HEK293T (cell line): Measurements from ENCODE around the gene CDX2.

ENCODE experiments used
- ARNT ChIP-seq: fragments of 450-650 bp; IDR thresholded peaks from 2 replicates; pipeline ENCODE4 v1.6.1; 2017; ENCODE audit warnings: mild to moderate bottlenecking
- BHLHE40 ChIP-seq: fragments of 450-650 bp; IDR thresholded peaks from 2 replicates; pipeline ENCODE4 v1.6.1; 2016; ENCODE audit warnings: mild to moderate bottlenecking, moderate library complexity, borderline replicate concordance
- CTBP1 ChIP-seq: fragments of 450-650 bp; IDR thresholded peaks from 2 replicates; pipeline ENCODE4 v1.6.1; 2016; ENCODE audit warnings: borderline replicate concordance
- ELF4 ChIP-seq: fragments of 450-650 bp; IDR thresholded peaks from 2 replicates; pipeline ENCODE4 v1.6.1; 2017; ENCODE audit warnings: antibody characterized with exemption
- FOXA1 ChIP-seq: fragments of 450-650 bp; IDR thresholded peaks from 2 replicates; pipeline ENCODE4 v1.6.1; 2016; ENCODE audit warnings: mild to moderate bottlenecking
- FOXK2 ChIP-seq: fragments of 450-650 bp; IDR thresholded peaks from 2 replicates; pipeline ENCODE4 v1.6.1; 2016; ENCODE audit warnings: mild to moderate bottlenecking
- FOXM1 ChIP-seq: fragments of 450-650 bp; IDR thresholded peaks from 2 replicates; pipeline ENCODE4 v1.6.1; 2017; ENCODE audit warnings: mild to moderate bottlenecking, borderline replicate concordance
- L3MBTL2 ChIP-seq: fragments of 450-650 bp; conservative IDR thresholded peaks from 2 replicates; pipeline ENCODE4 v1.6.1; 2016; ENCODE audit warnings: mild to moderate bottlenecking
- SP1 ChIP-seq: fragments of 450-650 bp; IDR thresholded peaks from 2 replicates; pipeline ENCODE4 v1.6.1; 2017
- SUZ12 ChIP-seq: fragments of 450-650 bp; IDR thresholded peaks from 2 replicates; pipeline ENCODE4 v1.6.1; 2016; ENCODE audit warnings: mild to moderate bottlenecking
- TARDBP ChIP-seq: fragments of 450-650 bp; IDR thresholded peaks from 2 replicates; pipeline ENCODE4 v1.6.1; 2016
- ZNF384 ChIP-seq: fragments of 450-650 bp; IDR thresholded peaks from 2 replicates; pipeline ENCODE4 v1.6.1; 2016

DNA sequence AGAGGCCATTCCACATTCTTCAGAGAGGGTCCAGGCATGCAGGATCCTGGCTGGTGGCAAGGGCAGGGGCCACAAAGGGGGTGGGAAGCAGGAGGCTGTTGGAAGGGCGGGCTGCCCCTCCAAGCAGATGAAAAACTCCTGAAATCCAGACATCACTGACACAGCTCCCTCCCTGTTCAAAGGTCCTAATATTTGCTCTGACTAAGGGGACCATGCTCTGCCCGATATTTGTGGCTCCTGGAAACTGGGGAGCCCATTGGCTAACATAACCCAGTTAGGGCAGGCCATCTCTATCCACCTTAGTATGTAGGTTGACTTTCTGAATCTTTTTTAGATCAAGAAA is 3.3 kb upstream of the CDX2 start:
- TF ChIP-seq ZNF384: no peak
- TF ChIP-seq TARDBP: no peak
- TF ChIP-seq ARNT: no peak
- no peak for TF ChIP-seq FOXM1
- no peak for TF ChIP-seq BHLHE40
- TF ChIP-seq SUZ12: no peak
- no peak for TF ChIP-seq SP1
- TF ChIP-seq ELF4: no peak
- no peak for TF ChIP-seq FOXK2
- TF ChIP-seq L3MBTL2: no peak
- no peak for TF ChIP-seq FOXA1
- no peak for TF ChIP-seq CTBP1
